Chondrocyte (in vitro differentiated cells): ENCODE results near the gene SLC18A3. TPM values are rescaled to one million over a fixed set of nuclear protein-coding genes. Genes with fewer than 3 reads are reported as not detected.

Source experiments
- DNase-seq: peaks from one replicate; pipeline ENCODE4 v3.0.0; 2021; ENCODE audit warnings: mixed read lengths, low spot score
- H3K27ac Mint-ChIP-seq: one replicate; pipeline ENCODE4 v1.8.0; 2021; ENCODE audit warnings: mild to moderate bottlenecking, moderate library complexity, mixed read lengths; ENCODE audit not compliant: unreplicated experiment
- H3K27me3 Mint-ChIP-seq: 2 replicates; pipeline ENCODE4 v1.8.0; 2021; ENCODE audit warnings: low read depth, mixed read lengths
- H3K36me3 Mint-ChIP-seq: 2 replicates; pipeline ENCODE4 v1.8.0; 2021; ENCODE audit warnings: low read depth, mixed read lengths
- H3K4me1 Mint-ChIP-seq: 2 replicates; pipeline ENCODE4 v1.8.0; 2021; ENCODE audit warnings: low read depth, mild to moderate bottlenecking, mixed read lengths
- H3K4me3 Mint-ChIP-seq: one replicate; pipeline ENCODE4 v1.8.0; 2021; ENCODE audit warnings: mild to moderate bottlenecking, moderate library complexity, mixed read lengths; ENCODE audit not compliant: unreplicated experiment
- H3K9me3 Mint-ChIP-seq: 2 replicates; pipeline ENCODE4 v1.8.0; 2021; ENCODE audit warnings: low read depth, mixed read lengths
- total RNA-seq: library from RNA; stranded (reverse); gene quantifications from 3 replicates; pipeline ENCODE4 v1.2.1, GENCODE V29; 2021
- TF ChIP-seq, protein P1 (sequence below): fragments of 200-600 bp; sonication (generic); IDR thresholded peaks from 2 replicates; pipeline ENCODE4 v1.5.0; 2021; ENCODE audit warnings: antibody characterized with exemption, mild to moderate bottlenecking, moderate library complexity

Gene SLC18A3
- total RNA-seq, 1 donor from 2014 or later = not detected

DNA sequence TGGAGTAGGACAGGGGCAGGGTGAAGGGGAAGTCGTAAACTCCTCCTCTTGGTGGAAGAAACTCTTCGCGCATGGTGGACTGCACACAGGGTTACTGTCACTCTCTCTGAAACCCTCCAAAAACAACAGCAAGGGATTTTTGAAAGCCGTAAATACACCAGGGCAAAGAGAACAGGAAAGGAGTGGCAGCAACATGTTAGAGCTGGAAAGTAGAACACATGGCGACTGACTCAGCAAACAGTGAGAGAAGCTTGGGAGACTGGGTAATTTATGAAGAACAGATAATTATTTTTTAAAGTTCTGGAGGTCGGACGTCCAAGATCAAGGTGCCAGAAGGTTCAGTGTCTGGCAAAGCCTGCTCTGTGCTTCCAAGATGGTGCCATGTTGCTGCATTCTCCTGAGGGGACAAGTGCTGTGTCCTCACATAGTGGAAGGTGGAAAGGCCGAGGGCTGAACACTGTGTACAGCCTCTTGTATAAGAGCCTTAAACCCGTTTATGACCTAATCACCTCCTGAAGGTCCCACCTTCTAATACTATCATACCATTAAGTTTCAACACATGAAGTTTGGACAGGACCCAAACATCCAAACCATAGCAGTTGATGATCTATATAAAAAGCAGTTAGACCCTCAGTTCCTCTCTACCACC, 46.9 kb downstream of the SLC18A3 start:
- DNase-seq = no peak
- H3K4me1 Mint-ChIP-seq = no peaks in the 10 kb centered on the region
- H3K9me3 Mint-ChIP-seq = peaks cover 12% of the 10 kb centered on the region
- TF ChIP-seq, protein P1, sequence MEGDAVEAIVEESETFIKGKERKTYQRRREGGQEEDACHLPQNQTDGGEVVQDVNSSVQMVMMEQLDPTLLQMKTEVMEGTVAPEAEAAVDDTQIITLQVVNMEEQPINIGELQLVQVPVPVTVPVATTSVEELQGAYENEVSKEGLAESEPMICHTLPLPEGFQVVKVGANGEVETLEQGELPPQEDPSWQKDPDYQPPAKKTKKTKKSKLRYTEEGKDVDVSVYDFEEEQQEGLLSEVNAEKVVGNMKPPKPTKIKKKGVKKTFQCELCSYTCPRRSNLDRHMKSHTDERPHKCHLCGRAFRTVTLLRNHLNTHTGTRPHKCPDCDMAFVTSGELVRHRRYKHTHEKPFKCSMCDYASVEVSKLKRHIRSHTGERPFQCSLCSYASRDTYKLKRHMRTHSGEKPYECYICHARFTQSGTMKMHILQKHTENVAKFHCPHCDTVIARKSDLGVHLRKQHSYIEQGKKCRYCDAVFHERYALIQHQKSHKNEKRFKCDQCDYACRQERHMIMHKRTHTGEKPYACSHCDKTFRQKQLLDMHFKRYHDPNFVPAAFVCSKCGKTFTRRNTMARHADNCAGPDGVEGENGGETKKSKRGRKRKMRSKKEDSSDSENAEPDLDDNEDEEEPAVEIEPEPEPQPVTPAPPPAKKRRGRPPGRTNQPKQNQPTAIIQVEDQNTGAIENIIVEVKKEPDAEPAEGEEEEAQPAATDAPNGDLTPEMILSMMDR = no peak
- H3K4me3 Mint-ChIP-seq = no peak overlapping the region
- H3K27me3 Mint-ChIP-seq = peaks cover 13% of the 10 kb centered on the region
- H3K36me3 Mint-ChIP-seq = peaks cover 3% of the 10 kb centered on the region
- H3K27ac Mint-ChIP-seq = no peak overlapping the region

- TF ChIP-seq, protein P1 = no peak
- DNase-seq = no peak
- no peak overlapping the region for H3K4me3 Mint-ChIP-seq
- no peaks in the 10 kb centered on the region for H3K4me1 Mint-ChIP-seq
- peaks cover 12% of the 10 kb centered on the region for H3K9me3 Mint-ChIP-seq
- H3K36me3 Mint-ChIP-seq = peaks cover 3% of the 10 kb centered on the region
- H3K27me3 Mint-ChIP-seq = peaks cover 8% of the 10 kb centered on the region
- H3K27ac Mint-ChIP-seq = no peak overlapping the region
These were observed 47.5 kb downstream of the SLC18A3 start for GRCh38 chr10:49657606-49658005.

DNA sequence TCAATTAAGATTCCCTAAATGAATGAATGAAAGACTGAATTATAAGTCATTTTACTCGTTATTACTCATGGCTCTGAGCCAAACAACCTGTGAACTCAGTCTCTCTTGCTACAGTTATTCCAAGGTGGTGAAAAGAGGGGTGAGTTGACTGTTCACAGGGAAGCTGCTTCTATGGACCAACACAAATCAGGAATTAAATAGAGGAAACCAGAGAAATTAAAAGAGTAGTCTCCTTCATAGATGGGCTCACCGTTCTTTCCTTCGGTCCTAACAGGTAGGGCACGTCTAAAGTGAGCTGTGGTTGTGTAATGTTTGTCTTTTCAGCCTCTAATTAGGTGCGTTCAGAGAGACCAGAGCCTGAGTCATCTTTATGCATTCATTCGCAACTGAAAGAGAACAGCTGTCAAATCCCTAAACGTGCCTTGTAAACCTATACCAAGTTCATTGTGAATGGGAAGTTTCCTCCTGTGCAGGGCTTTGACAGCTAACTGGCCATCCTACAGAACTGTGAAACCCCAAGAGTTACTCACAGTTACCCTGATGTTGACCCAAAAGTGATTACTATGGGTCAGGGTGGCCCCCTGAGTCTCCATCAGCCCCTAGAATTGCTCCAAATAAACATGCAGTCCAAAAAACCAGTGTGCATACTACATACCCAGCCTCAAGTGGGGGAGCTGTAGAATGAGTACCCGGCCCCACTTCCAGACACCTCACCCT, 51.2 kb downstream of the SLC18A3 start:
- Mint-ChIP-seq H3K27ac (no peak overlapping the region), H3K4me1 (no peaks in the 10 kb centered on the region), H3K9me3 (peaks cover 12% of the 10 kb centered on the region), H3K4me3 (no peak overlapping the region), H3K27me3 (no peaks in the 10 kb centered on the region), H3K36me3 (peaks cover 3% of the 10 kb centered on the region)
- TF ChIP-seq, protein P1 = no peak
- no peak for DNase-seq

Other genes with a start within 250 kb of the SLC18A3 start
- not detected in 3 replicates for gene DRGX, start 214.2 kb upstream of the SLC18A3 start, total RNA-seq
- gene ERCC6, start 71.2 kb upstream of the SLC18A3 start, total RNA-seq = 40.2 to 79.8 TPM (median 41.5 TPM) in 3 replicates
- not detected in 3 replicates for gene CHAT, start 3.7 kb downstream of the SLC18A3 start, total RNA-seq
- not detected in 3 replicates for gene C10orf53, start 69.3 kb downstream of the SLC18A3 start, total RNA-seq
- 0.36 to 0.45 TPM (median 0.44 TPM) in 3 replicates for gene OGDHL, start 152.0 kb downstream of the SLC18A3 start, total RNA-seq